HL-60/S4 (cell line): ENCODE measurements around the gene FCRL2.
"Not testable (repeated sequence)": the region's sequence is repeated elsewhere in the genome, so short reads cannot be mapped to it uniquely, and the experiment has no call there.

Source experiments
- in situ Hi-C: fragments of 300-500 bp; cut with MboI; formaldehyde crosslinking; loops from 2 replicates; pipeline ENCODE4 v1.14.3; 2022; ENCODE audit warnings: low sequenced_read_pairs

FCRL2 gene

GRCh38 chr1:157758018-157758417 lies 18.9 kb downstream of the FCRL2 start:
- in situ Hi-C loops: no loop called here

GRCh38 chr1:157753611-157754010 lies 23.3 kb downstream of the FCRL2 start:
- in situ Hi-C loops: no loop called here

GRCh38 chr1:157751283-157751682 lies 25.6 kb downstream of the FCRL2 start:
- in situ Hi-C loops: no loop called here

- in situ Hi-C loops: no loop called here
Observed at GRCh38 chr1:157748262-157748817, 28.6 kb downstream of the FCRL2 start.

- in situ Hi-C loops: no loop called here
Observed at GRCh38 chr1:157739229-157739901, 37.6 kb downstream of the FCRL2 start.

GRCh38 chr1:157735991-157736390 lies 40.9 kb downstream of the FCRL2 start:
- in situ Hi-C loops: not testable (repeated sequence)

- in situ Hi-C loops: no loop called here
Observed at GRCh38 chr1:157734321-157734720, 42.6 kb downstream of the FCRL2 start.

GRCh38 chr1:157732755-157733154 lies 44.2 kb downstream of the FCRL2 start:
- in situ Hi-C loops: no loop called here

- in situ Hi-C loops: no loop called here
Observed at GRCh38 chr1:157725221-157725577, 51.7 kb downstream of the FCRL2 start.

- in situ Hi-C loops: no loop called here
Observed at GRCh38 chr1:157724537-157725220, 52.3 kb downstream of the FCRL2 start.

GRCh38 chr1:157723157-157723556 lies 53.8 kb downstream of the FCRL2 start:
- in situ Hi-C loops: no loop called here

- in situ Hi-C loops: no loop called here
Observed at GRCh38 chr1:157721985-157722384, 54.9 kb downstream of the FCRL2 start.

- in situ Hi-C loops: no loop called here
Observed at GRCh38 chr1:157715736-157716135, 61.2 kb downstream of the FCRL2 start.

- in situ Hi-C loops: no loop called here
Observed at GRCh38 chr1:157711802-157712201, 65.1 kb downstream of the FCRL2 start.

- in situ Hi-C loops: no loop called here
Observed at GRCh38 chr1:157704878-157705277, 72.1 kb downstream of the FCRL2 start.

- in situ Hi-C loops: no loop called here
Observed at GRCh38 chr1:157703981-157704380, 73.0 kb downstream of the FCRL2 start.

GRCh38 chr1:157702308-157702825 lies 74.6 kb downstream of the FCRL2 start:
- in situ Hi-C loops: no loop called here

GRCh38 chr1:157700732-157701131 lies 76.2 kb downstream of the FCRL2 start, which contains the start of gene FCRL3:
FCRL3 (minus strand) TSS chr1:157700769; CDS start chr1:157700489, 280 bp downstream.
- in situ Hi-C loops: no loop called here

- in situ Hi-C loops: no loop called here
Observed at GRCh38 chr1:157700305-157700704, 76.6 kb downstream of the FCRL2 start.

GRCh38 chr1:157697781-157698569 lies 79.0 kb downstream of the FCRL2 start:
- in situ Hi-C loops: loop anchor here (5.0 kb wide), 1 partner anchor 121 kb away; no protein-coding TSS in a partner anchor
